Measurements from ENCODE around the gene FAM185A.
"Not testable (repeated sequence)": the region's sequence is repeated elsewhere in the genome, so short reads cannot be mapped to it uniquely, and the experiment has no call there.

Gene FAM185A

GRCh38 chr7:102780926-102781325, 32.1 kb downstream of the FAM185A start:
- DNase-seq = not testable (repeated sequence)

- not testable (repeated sequence) for DNase-seq
Observed at GRCh38 chr7:102788770-102789169, 40.0 kb downstream of the FAM185A start.

GRCh38 chr7:102790364-102791100, 41.7 kb downstream of the FAM185A start:
- not testable (repeated sequence) for DNase-seq

- not testable (repeated sequence) for DNase-seq
Observed at GRCh38 chr7:102791367-102791766, 42.6 kb downstream of the FAM185A start.

- DNase-seq = not testable (repeated sequence)
Observed at GRCh38 chr7:102791831-102792230, 43.0 kb downstream of the FAM185A start.

GRCh38 chr7:102794567-102794966, 45.8 kb downstream of the FAM185A start:
- DNase-seq = peak; percentile 58

GRCh38 chr7:102795987-102796595, 47.3 kb downstream of the FAM185A start:
- peak; percentile 5 for DNase-seq

- no peak for DNase-seq
Observed at GRCh38 chr7:102806613-102807012, 57.8 kb downstream of the FAM185A start.

GRCh38 chr7:102810916-102811315, 62.1 kb downstream of the FAM185A start:
- no peak for DNase-seq

- DNase-seq = no peak
Observed at GRCh38 chr7:102811942-102812678, 63.3 kb downstream of the FAM185A start.

GRCh38 chr7:102813191-102814024, 64.6 kb downstream of the FAM185A start:
- no peak for DNase-seq

GRCh38 chr7:102814025-102814471, 65.2 kb downstream of the FAM185A start:
- peak; percentile 84 for DNase-seq

- no peak for DNase-seq
Observed at GRCh38 chr7:102817616-102818573, 69.1 kb downstream of the FAM185A start.

- no peak for DNase-seq
Observed at GRCh38 chr7:102819151-102819550, 70.4 kb downstream of the FAM185A start.

- no peak for DNase-seq
Observed at GRCh38 chr7:102821994-102822747, 73.4 kb downstream of the FAM185A start.

- DNase-seq = no peak
Observed at GRCh38 chr7:102823390-102824119, 74.8 kb downstream of the FAM185A start.

- DNase-seq = no peak
Observed at GRCh38 chr7:102828286-102828685, 79.5 kb downstream of the FAM185A start.

GRCh38 chr7:102829075-102829474, 80.3 kb downstream of the FAM185A start:
- no peak for DNase-seq

- DNase-seq = no peak
Observed at GRCh38 chr7:102830197-102830596, 81.4 kb downstream of the FAM185A start.

GRCh38 chr7:102832674-102833073, 83.9 kb downstream of the FAM185A start:
- DNase-seq = no peak
